Activated CD8-positive, alpha-beta memory T cell treated with anti-CD3 and anti-CD28 coated beads, Interleukin-2, amount 10 ng/mL, durations not matched to agents 7 days and 5 days (primary cell): ENCODE results near the gene LRRC23. TPM values are rescaled to one million over a fixed set of nuclear protein-coding genes. Genes with fewer than 3 reads are reported as not detected.
A peak's percentile ranks its signal among the peaks of the same experiment; 100 is the strongest.

Source experiments
- ATAC-seq: fragments of 150-1000 bp; cut with Tn5 transposase; one replicate; pipeline ENCODE4 v1.10.0; 2021; ENCODE audit warnings: moderate library complexity
- CTCF ChIA-PET: fragments of 350-600 bp; sonication (Branson Sonifier 250); formaldehyde crosslinking; loops from one replicate; lab custom pipeline; 2021; ENCODE audit warnings: antibody characterized with exemption; lab: Charles Lee
- DNase-seq: peaks from one replicate; pipeline ENCODE4 v3.0.0-alpha.2; 2020
- H3K27ac Mint-ChIP-seq: one replicate; pipeline ENCODE4 v1.8.0; 2021; ENCODE audit warnings: mild to moderate bottlenecking, mixed read lengths
- H3K27me3 Mint-ChIP-seq: one replicate; pipeline ENCODE4 v1.8.0; 2021; ENCODE audit warnings: mixed read lengths
- H3K36me3 Mint-ChIP-seq: one replicate; pipeline ENCODE4 v1.8.0; 2021; ENCODE audit warnings: mild to moderate bottlenecking, mixed read lengths
- H3K4me1 Mint-ChIP-seq: one replicate; pipeline ENCODE4 v1.8.0; 2021; ENCODE audit warnings: mixed read lengths
- H3K4me3 Mint-ChIP-seq: one replicate; pipeline ENCODE4 v1.8.0; 2021; ENCODE audit warnings: mild to moderate bottlenecking, moderate library complexity, mixed read lengths
- H3K9me3 Mint-ChIP-seq: one replicate; pipeline ENCODE4 v1.8.0; 2022; ENCODE audit warnings: low read depth, mixed read lengths
- total RNA-seq, 2 experiments: library from RNA; stranded (reverse); gene quantifications; one replicate each; pipeline ENCODE4 v1.2.3, GENCODE V29; 2021

Gene LRRC23
- total RNA-seq, 2 experiments from 2014 or later, result 4.9 to 8.7 TPM

DNA sequence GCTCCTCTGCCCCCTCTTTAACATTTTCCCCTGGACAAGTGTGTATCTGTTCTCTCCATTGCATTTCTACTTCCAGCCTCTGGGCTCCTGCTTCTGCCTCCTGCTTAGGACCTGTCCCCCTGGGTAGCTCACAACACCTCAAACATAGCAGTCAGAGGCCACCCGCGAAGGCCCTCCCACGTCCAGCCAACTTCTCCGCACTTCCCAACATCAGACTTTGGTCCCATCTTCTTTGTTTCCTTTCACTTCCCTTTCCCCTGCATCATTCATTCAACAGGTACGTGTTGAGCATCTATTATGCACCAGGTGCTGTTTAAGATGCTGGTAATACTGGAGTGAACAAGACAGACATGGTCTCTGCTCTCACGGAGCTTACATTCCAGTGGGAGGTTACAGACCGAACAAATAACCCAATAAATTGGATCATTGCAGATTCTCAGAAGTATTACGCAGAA is 42.3 kb downstream of the LRRC23 start:
- Mint-ChIP-seq H3K9me3 (no peaks in the 10 kb centered on the region), H3K27ac (peak overlapping the region; percentile 98), H3K4me1 (peaks cover 75% of the 10 kb centered on the region), H3K27me3 (peaks cover 4% of the 10 kb centered on the region), H3K36me3 (peaks cover 8% of the 10 kb centered on the region), H3K4me3 (peak overlapping the region; percentile 86)
- CTCF ChIA-PET, result interaction anchor here (1.1 to 17.6 kb wide), 9 partner anchors 13 to 162 kb away, joined by 3 to 709 read pairs (median 36); partner anchors contain the start of genes C1RL, EMG1, PHB2 and SPSB2
- ATAC-seq (no peak), DNase-seq (no peak)

DNA sequence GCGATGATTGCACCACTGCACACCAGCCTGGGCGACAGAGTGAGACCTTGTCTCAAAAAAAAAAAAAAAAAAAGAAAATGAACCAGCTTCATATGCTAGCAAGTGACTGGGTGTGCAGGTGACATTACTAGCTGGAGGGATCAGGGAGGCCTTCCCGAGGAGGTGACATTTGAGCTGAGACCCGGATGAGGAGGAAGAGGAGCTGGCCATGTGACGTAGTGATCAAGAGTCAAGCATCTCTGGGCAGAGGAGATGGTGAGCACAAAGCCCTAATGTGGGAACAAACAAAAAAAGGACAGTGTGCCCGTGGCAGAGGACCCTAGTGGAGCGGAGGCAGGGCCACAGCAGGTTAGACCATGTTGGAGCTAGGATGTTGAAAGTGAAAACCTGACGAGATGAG is 43.0 kb downstream of the LRRC23 start:
- peaks cover 71% of the 10 kb centered on the region for H3K4me1 Mint-ChIP-seq
- peaks cover 4% of the 10 kb centered on the region for H3K27me3 Mint-ChIP-seq
- H3K9me3 Mint-ChIP-seq, result no peaks in the 10 kb centered on the region
- no peak for DNase-seq
- H3K27ac Mint-ChIP-seq, result peak overlapping the region; percentile 43
- peaks cover 14% of the 10 kb centered on the region for H3K36me3 Mint-ChIP-seq
- CTCF ChIA-PET, result interaction anchor here (0.8 to 17.6 kb wide), 7 partner anchors 13 to 165 kb away, joined by 3 to 709 read pairs (median 50); partner anchors contain the start of genes C1RL, EMG1, PHB2 and SPSB2
- no peak overlapping the region for H3K4me3 Mint-ChIP-seq
- no peak for ATAC-seq

DNA sequence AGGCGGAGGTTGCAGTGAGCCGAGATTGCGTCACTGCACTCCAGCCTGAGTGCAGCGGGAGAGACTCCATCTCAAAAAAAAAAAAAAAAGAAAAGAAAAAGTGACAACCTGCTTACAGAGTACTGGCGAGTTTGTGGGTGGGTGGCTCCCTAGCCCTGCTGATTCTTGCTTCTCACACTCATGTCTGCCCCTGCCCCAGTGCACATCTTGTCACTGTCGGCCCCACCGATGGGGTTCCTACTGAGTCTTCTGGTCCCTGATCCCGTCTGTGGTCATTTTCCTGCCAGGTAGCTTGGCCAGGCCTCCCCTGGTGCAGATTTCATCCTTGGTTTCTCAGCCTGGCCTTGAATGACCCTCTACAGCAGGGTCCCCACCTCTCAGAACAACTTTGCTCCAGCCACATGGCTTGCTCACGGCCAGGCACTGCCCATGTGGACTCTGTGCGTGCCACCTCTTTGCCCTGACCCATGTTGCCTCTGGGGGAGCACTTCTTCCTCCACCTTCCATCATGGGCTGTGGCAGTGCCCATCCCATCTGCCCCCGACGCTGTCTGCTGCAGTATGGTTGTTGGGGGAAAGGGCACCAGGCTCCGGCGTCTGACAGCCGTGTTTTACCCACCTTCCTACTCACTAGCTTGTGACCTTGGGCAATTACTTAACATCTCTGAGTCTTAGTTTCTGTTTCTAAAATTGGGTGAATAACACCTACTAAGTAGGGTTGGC is 44.4 kb downstream of the LRRC23 start:
- CTCF ChIA-PET, result interaction anchor here (1.8 to 17.6 kb wide), 8 partner anchors 11 to 163 kb away, joined by 5 to 709 read pairs (median 20); partner anchors contain the start of genes C1RL, EMG1, LPCAT3 and PHB2

DNA sequence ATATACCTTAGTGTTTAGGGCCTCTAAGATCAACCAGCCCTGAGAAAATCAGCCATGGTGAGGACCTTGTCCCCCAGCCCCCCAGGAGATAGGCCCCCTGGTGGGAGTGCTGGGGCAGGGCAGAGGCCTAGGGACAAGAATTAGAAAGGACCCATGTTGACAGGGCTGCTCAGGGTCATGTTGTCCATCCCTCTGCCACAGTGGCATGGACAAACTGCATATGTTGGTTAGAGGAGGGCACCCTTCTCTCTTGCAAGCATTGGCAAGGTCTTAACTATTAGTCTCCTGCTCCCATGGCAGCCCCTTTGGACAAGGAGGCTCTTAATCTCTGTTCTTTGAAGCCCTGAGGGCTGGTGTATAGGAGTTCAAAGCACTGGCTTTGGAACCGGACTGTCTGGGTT is 45.8 kb downstream of the LRRC23 start:
- Mint-ChIP-seq H3K27me3 (no peaks in the 10 kb centered on the region), H3K4me3 (peak overlapping the region; percentile 93), H3K4me1 (peaks cover 76% of the 10 kb centered on the region), H3K36me3 (peaks cover 30% of the 10 kb centered on the region), H3K9me3 (no peaks in the 10 kb centered on the region), H3K27ac (peak overlapping the region; percentile 96)
- ATAC-seq (no peak), DNase-seq (peak; percentile 74)
- CTCF ChIA-PET, result interaction anchor here (1.5 to 17.6 kb wide), 11 partner anchors 10 to 162 kb away, joined by 3 to 709 read pairs (median 13); partner anchors contain the start of genes C1RL, EMG1, LPCAT3 and PHB2

More for the DNA sequence above, 44.4 kb downstream of the LRRC23 start:
- peak overlapping the region; percentile 96 for H3K27ac Mint-ChIP-seq
- no peak for DNase-seq
- peak overlapping the region; percentile 48 for H3K4me3 Mint-ChIP-seq
- no peak for ATAC-seq
- no peaks in the 10 kb centered on the region for H3K9me3 Mint-ChIP-seq
- peaks cover 20% of the 10 kb centered on the region for H3K36me3 Mint-ChIP-seq
- no peaks in the 10 kb centered on the region for H3K27me3 Mint-ChIP-seq
- peaks cover 70% of the 10 kb centered on the region for H3K4me1 Mint-ChIP-seq

DNA sequence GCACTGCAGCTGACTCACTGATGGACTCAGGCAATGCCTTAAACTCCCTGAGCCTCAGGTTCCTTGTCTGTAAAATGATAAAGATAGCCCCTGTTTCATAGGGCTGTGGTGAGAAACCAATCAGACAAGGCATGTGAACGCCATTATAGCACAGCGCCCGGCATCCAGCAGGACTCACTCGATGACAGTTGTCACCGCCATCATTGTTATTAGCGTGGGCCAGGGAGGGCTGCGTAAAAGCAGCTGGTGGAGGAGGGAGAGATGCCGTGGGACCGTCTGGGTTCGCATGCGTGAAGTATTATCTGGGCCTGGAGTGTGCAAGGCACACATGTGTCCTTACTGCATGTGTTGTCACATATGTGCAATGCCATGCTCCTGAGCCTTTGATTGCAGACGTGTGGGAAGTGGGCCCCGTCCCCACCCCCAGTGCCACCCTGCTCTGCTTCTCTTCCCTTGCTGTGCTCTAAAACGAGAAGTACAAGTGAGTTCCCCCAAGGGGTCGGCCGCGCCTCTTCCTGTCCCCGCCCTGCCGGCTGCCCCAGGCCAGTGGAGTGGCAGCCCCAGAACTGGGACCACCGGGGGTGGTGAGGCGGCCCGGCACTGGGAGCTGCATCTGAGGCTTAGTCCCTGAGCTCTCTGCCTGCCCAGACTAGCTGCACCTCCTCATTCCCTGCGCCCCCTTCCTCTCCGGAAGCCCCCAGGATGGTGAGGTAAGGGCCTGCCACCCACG is 46.4 kb downstream of the LRRC23 start, which contains the start of gene PTPN6:
PTPN6 (plus strand) TSS at position 546 of the 730 bp plus-strand sequence; CDS start at position 703, 157 bp downstream.
- Mint-ChIP-seq H3K4me1 (peaks cover 76% of the 10 kb centered on the region), H3K27me3 (no peaks in the 10 kb centered on the region), H3K36me3 (peaks cover 36% of the 10 kb centered on the region), H3K27ac (peak within 1 kb of the TSS; percentile 96), H3K9me3 (no peaks in the 10 kb centered on the region), H3K4me3 (peak within 1 kb of the TSS; percentile 93)
- ATAC-seq (peak; percentile 32), DNase-seq (peak; percentile 85)
- CTCF ChIA-PET, result interaction anchor here (0.8 to 17.6 kb wide), 12 partner anchors 9 to 161 kb away, joined by 3 to 709 read pairs (median 10); partner anchors contain the start of genes C1RL, EMG1, LPCAT3 and PHB2

DNA sequence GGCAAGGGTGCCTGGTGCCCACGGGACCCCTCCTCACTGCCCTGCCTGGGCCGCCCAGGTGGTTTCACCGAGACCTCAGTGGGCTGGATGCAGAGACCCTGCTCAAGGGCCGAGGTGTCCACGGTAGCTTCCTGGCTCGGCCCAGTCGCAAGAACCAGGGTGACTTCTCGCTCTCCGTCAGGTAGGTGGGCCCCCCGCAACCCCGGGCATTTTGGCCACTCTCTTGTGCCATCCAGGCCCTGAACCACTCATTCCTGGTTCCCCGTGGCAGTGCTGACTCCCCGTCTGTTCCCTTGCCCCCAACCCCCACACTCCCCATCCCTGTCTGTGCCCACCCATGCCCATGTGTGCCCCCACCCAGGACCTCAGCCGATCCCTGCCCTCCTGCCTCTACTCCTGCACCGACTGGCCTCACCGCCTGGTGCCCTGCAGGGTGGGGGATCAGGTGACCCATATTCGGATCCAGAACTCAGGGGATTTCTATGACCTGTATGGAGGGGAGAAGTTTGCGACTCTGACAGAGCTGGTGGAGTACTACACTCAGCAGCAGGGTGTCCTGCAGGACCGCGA is 47.0 kb downstream of the LRRC23 start:
- DNase-seq, result no peak
- peaks cover 43% of the 10 kb centered on the region for H3K36me3 Mint-ChIP-seq
- peak; percentile 3 for ATAC-seq
- H3K4me1 Mint-ChIP-seq, result peaks cover 77% of the 10 kb centered on the region
- CTCF ChIA-PET, result interaction anchor here (0.6 to 17.6 kb wide), 13 partner anchors 8 to 161 kb away, joined by 3 to 709 read pairs (median 7); partner anchors contain the start of genes C12orf57, C1RL, EMG1 and PHB2
- H3K4me3 Mint-ChIP-seq, result peak overlapping the region; percentile 93
- peak overlapping the region; percentile 96 for H3K27ac Mint-ChIP-seq
- H3K27me3 Mint-ChIP-seq, result no peaks in the 10 kb centered on the region
- no peaks in the 10 kb centered on the region for H3K9me3 Mint-ChIP-seq

DNA sequence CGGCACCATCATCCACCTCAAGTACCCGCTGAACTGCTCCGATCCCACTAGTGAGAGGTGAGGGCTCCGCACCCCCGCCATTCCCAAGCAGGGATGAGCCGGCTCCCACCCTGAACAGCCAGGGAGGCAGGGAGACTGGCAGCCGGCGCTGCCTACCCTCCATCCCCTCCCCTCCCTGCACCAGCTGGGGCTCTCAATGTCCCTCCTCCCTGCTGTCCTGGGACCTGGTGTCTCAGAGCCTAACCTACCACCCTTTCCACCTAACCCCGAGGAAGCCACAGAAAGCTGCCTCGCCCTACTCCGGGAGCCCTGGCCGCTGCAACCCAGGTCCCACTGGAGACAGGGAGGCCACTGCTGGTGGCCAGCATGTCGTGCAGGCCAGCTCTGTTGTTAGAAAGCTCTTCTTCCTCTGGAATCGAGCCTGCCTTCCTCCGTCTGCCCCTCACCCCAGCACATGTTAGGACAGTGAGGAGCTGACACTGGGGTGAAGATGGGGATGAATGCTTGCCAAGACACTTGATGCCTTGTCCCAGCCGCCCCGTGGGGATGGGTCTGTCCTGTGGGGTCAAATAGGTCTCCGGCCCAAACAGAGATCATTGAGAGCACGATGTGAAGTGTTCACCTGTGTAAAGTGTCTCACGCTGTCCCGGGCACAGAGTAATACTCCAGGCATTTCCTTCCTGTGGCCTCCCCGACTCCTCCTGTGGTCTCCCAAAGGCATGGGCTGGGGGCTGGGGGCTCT is 47.7 kb downstream of the LRRC23 start:
- ATAC-seq (peak; percentile 5), DNase-seq (no peak)
- Mint-ChIP-seq H3K9me3 (no peaks in the 10 kb centered on the region), H3K27me3 (no peaks in the 10 kb centered on the region), H3K4me1 (peaks cover 77% of the 10 kb centered on the region), H3K36me3 (peaks cover 48% of the 10 kb centered on the region), H3K4me3 (peak overlapping the region; percentile 93), H3K27ac (peak overlapping the region; percentile 96)
- CTCF ChIA-PET, result interaction anchor here (0.6 to 17.6 kb wide), 9 partner anchors 8 to 161 kb away, joined by 3 to 709 read pairs (median 5); partner anchors contain the start of genes C12orf57, C1RL, RNU7-1 and SPSB2

DNA sequence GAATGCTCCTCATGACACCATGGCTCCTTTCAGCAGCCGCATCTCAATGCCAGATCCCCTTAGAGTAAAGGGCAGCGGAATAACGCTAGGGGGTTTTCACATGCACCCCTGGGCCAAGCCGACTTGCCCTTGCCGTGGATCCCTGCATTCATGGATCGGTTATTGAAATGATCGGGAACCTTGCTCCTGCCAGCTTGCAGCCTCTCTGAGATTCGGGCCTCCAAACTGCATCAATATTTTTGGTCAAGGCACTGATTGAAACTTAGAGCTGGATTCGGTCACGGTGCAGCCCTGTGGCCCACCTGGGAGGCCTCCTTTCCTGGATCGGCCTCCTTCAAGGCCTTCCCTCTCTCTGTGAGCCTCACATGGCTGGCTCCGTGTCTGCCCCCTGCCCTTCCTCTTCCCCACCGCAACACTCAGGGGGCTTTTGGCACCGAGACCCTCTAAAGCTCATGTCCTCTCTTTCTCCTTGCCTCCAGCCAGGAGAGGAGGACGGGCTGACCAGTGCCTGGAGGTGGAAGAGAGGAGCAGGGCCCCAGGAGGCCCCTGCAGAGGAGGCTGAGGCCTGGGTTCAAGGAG is 48.3 kb downstream of the LRRC23 start:
- no peak for DNase-seq
- no peaks in the 10 kb centered on the region for H3K9me3 Mint-ChIP-seq

DNA sequence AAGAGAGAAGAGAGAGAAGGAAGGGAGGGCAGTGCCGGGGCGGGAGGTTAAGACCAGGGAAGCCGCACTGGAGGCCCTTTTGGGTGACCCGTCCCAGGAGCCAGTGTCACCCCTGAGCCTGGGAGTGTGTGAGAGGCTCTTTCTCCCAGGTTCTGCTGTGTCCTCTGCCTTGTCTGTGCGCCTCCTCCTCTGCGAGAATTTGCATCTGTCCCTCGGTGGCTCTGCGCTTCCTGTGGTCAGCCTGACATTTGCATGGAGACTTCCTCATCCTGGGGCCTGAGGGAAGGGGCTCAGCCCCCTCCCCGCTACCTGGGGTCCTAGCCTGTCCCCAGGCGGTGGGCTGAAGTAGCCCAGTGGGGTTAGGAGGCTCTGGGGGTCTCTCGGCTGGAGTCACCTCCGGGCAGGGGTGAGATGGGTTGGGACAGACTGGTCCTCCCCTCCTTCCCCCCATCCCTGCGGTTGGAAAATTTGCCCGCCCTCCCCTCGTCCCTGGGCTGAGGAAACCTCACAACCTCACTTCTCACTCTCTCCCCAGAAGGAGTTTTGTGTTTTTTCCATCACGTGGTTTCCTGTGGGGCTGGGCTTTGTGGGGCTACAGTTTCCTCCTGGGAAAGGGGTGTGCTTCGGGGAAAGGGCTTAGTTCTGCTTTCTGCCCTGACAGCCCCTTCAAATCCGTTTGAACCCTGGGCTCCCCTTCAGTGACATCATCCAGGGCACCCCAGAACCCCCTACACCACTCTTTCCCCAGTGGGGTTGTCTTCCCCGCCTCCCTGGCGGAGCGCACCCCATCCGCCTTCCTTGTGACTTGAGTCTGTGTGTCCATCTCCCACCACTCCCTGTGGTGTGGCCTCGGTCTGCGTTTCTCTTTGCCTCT is 49.1 kb downstream of the LRRC23 start:
- Mint-ChIP-seq H3K4me3 (peak overlapping the region; percentile 93), H3K9me3 (no peaks in the 10 kb centered on the region), H3K36me3 (peaks cover 61% of the 10 kb centered on the region), H3K27me3 (no peaks in the 10 kb centered on the region), H3K27ac (peak overlapping the region; percentile 96), H3K4me1 (peaks cover 79% of the 10 kb centered on the region)
- peak; percentile 91 for DNase-seq
- peak; percentile 31 for ATAC-seq
- CTCF ChIA-PET, result interaction anchor here (1.1 to 17.6 kb wide), 9 partner anchors 7 to 159 kb away, joined by 4 to 709 read pairs (median 13); partner anchors contain the start of genes C12orf57, PTPN6 and RNU7-1

More for the DNA sequence above, 48.3 kb downstream of the LRRC23 start:
- Mint-ChIP-seq H3K27me3 (no peaks in the 10 kb centered on the region), H3K4me3 (peak overlapping the region; percentile 93), H3K27ac (peak overlapping the region; percentile 96), H3K4me1 (peaks cover 78% of the 10 kb centered on the region), H3K36me3 (peaks cover 53% of the 10 kb centered on the region)
- ATAC-seq, result no peak
- CTCF ChIA-PET, result interaction anchor here (1.2 to 17.6 kb wide), 7 partner anchors 7 to 160 kb away, joined by 4 to 709 read pairs (median 13); partner anchors contain the start of genes C12orf57, C1RL and RNU7-1

DNA sequence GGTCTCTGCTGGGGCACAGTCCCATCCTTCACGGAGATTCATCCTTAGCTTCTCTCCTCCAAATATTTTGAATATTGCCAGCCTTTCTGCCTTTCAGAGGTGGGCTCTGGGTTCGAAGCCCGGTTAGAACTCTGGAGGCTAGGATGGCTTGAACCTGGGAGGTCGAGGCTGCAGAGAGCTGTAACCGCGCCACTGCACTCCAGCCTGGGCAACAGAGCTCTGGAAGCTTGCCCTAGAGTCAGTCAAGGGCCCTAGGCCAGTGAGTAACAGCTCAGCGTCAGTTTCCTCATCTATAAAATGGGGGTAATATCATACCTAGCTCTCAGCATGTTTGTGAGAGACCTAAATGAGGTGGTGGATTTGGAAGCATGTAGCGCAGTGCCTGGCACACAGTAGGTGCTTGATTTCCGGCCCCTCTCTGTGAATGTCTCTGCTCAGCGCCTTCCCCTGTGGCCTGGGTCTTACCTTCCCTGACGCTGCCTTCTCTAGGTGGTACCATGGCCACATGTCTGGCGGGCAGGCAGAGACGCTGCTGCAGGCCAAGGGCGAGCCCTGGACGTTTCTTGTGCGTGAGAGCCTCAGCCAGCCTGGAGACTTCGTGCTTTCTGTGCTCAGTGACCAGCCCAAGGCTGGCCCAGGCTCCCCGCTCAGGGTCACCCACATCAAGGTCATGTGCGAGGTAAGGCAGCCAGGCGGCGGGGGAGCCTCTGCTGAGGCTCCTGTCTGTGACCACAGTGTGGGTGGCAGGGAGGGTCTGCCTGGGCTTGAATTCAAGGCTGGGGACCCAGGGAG is 49.9 kb downstream of the LRRC23 start:
- CTCF ChIA-PET, result interaction anchor here (1.1 to 13.5 kb wide), 5 partner anchors 9 to 153 kb away, joined by 4 to 709 read pairs (median 4); partner anchors contain the start of genes C12orf57, PTPN6 and RNU7-1
- Mint-ChIP-seq H3K4me3 (peak overlapping the region; percentile 93), H3K27ac (peak overlapping the region; percentile 96), H3K27me3 (no peaks in the 10 kb centered on the region), H3K9me3 (no peaks in the 10 kb centered on the region), H3K4me1 (peaks cover 79% of the 10 kb centered on the region), H3K36me3 (peaks cover 69% of the 10 kb centered on the region)
- ATAC-seq (no peak), DNase-seq (no peak)
